ENCODE data around the gene IGF2BP1.

Gene IGF2BP1

DNA sequence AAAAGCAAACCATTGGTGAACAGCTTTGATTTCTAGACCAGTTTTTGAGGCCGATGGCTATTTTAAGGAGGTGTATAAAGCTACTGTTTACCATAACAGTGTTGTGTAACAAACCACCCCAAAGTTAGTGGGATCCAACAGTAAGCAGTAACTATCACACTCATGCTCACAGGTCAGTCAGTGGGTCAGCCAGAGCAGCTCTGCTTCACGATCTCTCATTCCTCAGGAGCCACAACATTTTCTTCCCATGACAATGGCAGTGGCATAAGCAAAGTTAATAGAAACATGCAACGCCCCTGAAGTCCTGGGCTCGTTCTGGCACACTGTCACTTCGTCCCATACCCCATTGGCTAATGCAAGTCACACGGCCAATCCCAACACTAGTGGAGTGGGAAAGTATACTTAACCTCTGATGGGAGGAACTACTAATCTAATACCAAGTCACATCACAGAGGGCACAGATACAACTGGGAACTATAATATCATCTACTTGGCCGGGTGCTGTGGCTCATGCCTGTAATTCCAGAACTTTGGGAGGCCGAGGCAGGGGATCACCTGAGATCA is 107.4 kb downstream of the IGF2BP1 start:
- no peak for DNase-seq

Measured in NCI-H1417 (cell line).